ENCODE results near the gene BIN1.
"Not testable (repeated sequence)": the region's sequence is repeated elsewhere in the genome, so short reads cannot be mapped to it uniquely, and the experiment has no call there.

BIN1 gene

GRCh38 chr2:127134833-127135830 is 28.2 kb upstream of the BIN1 start:
- DNase-seq (ENCODE audit: low read depth, low spot score) = no peak

- DNase-seq (ENCODE audit: low read depth, low spot score) = no peak
Observed at GRCh38 chr2:127134235-127134634, 27.3 kb upstream of the BIN1 start.

DNA sequence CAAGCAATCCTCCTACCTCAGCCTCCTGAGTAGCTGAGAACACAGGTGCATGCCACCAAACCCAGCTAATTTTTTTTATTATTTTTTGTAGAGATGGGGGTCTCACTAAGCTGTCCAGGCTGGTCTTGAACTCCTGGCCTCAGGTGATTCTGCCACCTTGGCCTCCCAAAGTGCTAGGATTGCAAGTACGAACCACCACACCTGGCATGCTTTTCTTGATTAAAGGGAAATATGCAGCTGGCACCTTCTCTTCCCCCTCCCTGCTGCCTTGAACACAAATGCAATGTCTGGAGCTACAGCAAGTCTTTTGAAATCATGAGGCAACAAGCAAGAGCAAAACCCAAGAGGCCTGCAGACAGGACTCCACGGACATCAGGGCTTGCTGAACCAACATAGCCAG is 26.8 kb upstream of the BIN1 start:
- no peak for DNase-seq (ENCODE audit: low read depth, low spot score)

DNA sequence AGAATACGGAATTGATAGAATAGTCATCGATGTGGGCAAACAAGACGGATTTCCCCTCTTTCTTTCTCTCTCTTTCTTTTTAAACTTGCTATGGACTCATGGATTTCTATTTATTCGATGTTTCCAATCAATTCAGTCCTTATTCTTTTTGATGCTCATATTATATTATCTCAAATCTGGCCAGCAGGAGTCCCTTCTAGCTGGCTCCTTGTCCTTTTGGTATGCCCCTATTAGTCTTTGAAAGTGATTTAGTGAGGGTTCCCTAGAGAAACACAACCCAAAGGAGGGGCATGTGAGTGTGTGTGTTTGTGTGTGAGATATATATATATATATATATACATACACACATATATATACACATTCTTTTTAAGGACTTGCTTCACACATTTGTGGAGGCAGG is 23.5 kb upstream of the BIN1 start:
- no peak for DNase-seq (ENCODE audit: low read depth, low spot score)

- no peak for DNase-seq (ENCODE audit: low read depth, low spot score)
Observed at GRCh38 chr2:127129937-127130336, 23.0 kb upstream of the BIN1 start.

GRCh38 chr2:127128445-127128904 is 21.5 kb upstream of the BIN1 start:
- no peak for DNase-seq (ENCODE audit: low read depth, low spot score)

- DNase-seq (ENCODE audit: low read depth, low spot score) = no peak
Observed at GRCh38 chr2:127125821-127126220, 18.9 kb upstream of the BIN1 start.

- no peak for DNase-seq (ENCODE audit: low read depth, low spot score)
Observed at GRCh38 chr2:127124426-127124825, 17.5 kb upstream of the BIN1 start.

DNA sequence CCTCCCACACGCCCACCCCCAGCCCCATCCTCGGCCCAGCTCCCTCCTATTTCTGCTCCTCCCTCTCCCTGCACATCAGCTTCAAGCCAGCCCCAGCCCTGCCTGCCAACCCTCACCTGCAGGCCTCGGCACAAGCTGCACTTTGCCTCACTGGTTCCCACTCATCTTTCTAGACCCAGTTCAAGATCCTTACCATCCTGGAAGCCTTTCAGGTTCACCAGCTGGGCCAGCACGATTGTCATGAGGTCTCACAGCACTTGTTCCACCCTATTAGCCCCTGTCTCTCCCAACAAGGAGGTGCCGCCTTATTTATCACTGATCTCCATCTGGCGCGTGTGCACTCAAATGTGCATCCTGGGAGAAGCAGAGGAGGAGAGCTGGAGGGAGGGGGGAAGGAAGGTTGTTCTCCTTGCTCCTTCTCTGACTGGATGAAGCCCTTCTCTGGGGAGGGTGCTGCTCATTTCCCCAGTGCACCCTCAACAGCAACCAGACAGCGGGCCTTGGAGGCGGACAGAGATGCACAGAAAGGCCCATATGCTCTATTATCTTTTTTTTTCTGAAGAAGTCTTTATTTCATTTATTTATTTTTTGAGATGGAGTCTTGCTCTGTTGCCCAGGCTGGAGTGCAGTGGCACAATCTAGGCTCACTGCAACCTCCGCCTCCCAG is 15.5 kb upstream of the BIN1 start:
- no peak for DNase-seq (ENCODE audit: low read depth, low spot score)

GRCh38 chr2:127121776-127122176 is 14.8 kb upstream of the BIN1 start:
- no peak for DNase-seq (ENCODE audit: low read depth, low spot score)

GRCh38 chr2:127121353-127121752 is 14.4 kb upstream of the BIN1 start:
- DNase-seq (ENCODE audit: low read depth, low spot score) = no peak

GRCh38 chr2:127120408-127120807 is 13.5 kb upstream of the BIN1 start:
- not testable (repeated sequence) for DNase-seq (ENCODE audit: low read depth, low spot score)

- no peak for DNase-seq (ENCODE audit: low read depth, low spot score)
Observed at GRCh38 chr2:127118467-127118866, 11.5 kb upstream of the BIN1 start.

GRCh38 chr2:127118038-127118437 is 11.1 kb upstream of the BIN1 start:
- DNase-seq (ENCODE audit: low read depth, low spot score) = no peak

DNA sequence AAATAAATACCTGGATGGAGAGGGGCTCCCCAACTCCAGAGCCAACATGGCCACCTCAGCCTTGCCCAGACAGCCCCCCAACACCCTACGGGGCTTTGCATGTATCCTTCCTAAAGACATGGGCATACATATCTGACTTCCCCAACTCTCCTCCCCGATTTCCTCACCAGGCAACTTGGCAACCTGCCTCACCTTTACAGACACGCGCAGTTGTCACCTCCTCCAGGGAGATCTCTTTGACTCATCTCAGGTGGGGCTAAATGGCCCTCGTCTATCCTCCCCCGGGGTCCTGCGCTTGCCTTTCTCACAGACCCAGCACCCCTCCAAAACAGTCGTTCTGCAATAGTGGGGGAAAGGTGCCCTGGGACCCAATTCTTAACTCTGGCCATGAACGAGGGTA is 10.6 kb upstream of the BIN1 start:
- DNase-seq (ENCODE audit: low read depth, low spot score) = no peak

GRCh38 chr2:127115471-127116199 is 8.7 kb upstream of the BIN1 start:
- DNase-seq (ENCODE audit: low read depth, low spot score) = no peak

DNA sequence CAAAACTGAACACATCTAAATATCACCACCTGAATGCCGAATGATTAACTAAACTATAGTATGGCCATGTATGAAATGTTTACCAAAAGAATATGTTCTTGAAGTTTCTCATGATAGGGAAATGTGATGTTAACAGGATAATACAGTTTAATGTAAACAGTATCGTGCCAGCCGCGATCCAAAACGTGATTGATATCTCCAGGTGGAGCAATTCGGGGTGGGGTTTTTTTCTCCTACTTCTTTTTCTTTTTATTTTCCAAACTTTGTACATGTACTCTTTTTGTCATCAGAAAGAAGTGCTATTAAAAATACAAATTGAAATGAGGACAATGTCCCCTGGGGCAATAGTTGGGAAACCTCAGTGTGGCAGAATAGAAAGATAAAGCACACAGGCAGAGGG is 4.0 kb upstream of the BIN1 start:
- DNase-seq (ENCODE audit: low read depth, low spot score) = no peak

DNA sequence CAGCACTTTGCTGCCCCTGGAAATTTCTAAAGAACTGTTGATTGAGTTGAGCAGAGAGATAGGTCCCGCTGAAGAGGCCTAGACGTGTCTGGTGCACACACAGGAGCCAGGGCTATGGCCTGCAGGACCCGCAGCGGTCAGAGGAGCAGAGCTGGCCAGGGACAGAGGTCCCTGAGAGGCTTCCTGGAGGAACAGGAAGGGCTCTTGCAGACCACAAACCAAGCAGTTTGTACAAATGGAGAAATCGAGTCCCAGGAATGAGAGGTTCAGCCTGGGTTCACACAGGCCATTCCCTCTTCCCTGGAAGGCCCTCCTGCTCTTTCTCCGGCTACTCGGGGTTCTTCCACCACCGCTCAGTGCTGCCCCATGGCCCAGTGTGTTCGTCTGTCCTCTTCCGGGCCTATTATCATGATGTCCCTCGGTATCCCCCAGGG is 1.2 kb upstream of the BIN1 start:
- DNase-seq (ENCODE audit: low read depth, low spot score) = no peak

- no peak for DNase-seq (ENCODE audit: low read depth, low spot score)
Observed at GRCh38 chr2:127107622-127107999, 657 bp upstream of the BIN1 start.

- no peak for DNase-seq (ENCODE audit: low read depth, low spot score)
Observed at GRCh38 chr2:127106457-127106990, 430 bp downstream of the BIN1 start.

DNA sequence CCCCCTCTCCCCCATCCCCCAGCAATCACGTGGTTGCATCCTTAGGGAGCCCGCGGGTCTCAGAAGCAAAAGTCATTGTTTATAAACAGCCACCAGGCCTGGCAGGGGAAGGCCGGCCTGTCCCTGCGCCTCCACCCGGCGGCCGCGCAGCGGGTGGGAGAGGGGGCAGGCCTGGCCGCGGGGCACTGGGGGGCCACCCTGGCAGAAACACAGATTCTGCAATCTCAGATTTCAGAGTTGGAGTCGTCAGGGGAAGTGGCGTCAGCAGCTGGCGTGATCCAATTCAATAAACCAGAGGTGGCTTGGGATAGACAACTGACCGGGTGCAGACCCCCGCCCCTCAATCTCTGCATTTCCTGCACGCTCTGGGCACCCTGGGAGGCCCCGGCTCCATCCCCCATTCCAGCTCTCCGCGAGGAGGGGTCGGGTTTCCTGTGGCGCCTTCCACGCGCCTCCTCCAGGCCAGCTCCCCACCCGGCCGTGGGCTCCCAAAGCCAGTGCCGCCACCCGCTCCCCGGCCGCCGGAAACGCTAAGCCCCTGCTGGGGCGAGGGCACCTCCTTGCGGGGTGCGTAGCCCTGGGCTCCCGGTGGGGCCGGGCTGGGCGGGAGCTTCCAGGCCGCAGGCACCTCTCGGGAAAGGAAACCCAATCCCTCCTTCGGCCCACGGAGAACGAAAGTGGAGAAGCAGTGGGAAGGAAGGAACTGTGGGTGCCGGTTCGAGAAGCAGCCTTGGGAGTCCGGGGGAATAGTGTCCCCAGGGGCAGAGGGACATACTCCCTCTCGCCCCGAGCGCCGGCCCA is 1.1 kb downstream of the BIN1 start:
- DNase-seq (ENCODE audit: low read depth, low spot score) = no peak

All from activated CD4-positive, CD25-positive, alpha-beta regulatory T cell treated with anti-CD3 and anti-CD28 coated beads, Interleukin-2, amount 50 U/mL, for 16 hours (primary cell).